Stimulated activated CD4-positive, alpha-beta T cell treated with anti-CD3 and anti-CD28 coated beads, Interleukin-12 subunit alpha, Interleukin-12 subunit beta, amount 100 ng/mL, for 48 hours (primary cell): ENCODE data around the gene SARM1.
A peak's percentile ranks its signal among the peaks of the same experiment; 100 is the strongest.
"Not testable (repeated sequence)": the region's sequence is repeated elsewhere in the genome, so short reads cannot be mapped to it uniquely, and the experiment has no call there.

Experiments used
- DNase-seq, 3 donors: peaks; one replicate each; pipeline ENCODE4 v3.0.0-alpha.2; 2020; ENCODE audit warnings: low read depth in 2 of 3, low spot score in 1 of 3

The SARM1 gene

DNA sequence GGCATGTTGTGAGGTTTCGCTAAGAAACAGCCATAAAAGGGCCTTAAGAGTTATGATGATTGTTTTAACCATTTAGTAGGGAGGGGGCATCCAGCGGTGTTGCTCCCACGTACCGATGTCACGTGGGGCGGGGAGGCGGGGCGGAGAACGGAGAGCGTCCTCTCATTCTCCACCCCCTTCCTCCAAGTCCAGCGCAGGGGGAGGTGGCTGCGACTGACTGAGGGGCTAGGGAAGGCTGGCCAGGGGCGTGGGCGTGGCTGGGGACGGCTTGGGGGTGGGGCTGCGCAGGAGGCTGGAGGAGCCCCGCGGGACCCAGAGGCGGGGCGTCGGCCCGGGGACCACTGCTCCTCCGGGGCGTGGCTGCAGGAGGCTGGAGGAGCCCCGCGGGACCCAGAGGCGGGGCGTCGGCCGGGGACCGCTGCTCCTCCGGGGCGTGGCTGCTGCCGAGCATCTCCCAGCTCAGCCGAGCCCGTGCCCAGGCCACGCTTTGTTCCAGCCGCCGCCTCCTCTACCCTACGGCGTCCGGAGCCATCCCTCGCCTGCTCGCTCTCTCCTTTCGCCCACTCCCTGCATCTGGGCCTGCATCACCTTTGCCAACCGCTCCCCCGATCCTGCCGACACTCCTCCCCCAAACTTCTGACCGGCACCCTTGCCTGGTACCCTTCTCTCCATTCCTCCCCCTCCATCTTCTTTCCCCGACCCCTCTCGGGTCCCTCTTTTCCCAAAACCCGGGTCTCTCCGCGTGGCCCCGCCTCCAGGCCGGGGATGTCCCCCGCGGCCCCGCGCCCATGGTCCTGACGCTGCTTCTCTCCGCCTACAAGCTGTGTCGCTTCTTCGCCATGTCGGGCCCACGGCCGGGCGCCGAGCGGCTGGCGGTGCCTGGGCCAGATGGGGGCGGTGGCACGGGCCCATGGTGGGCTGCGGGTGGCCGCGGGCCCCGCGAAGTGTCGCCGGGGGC is at the start of gene SARM1:
SARM1 (plus strand) TSS at position 450 of the 958 bp plus-strand sequence; CDS start at position 789, 339 bp downstream.
- peak; percentile 76 to 84 (median 81) for DNase-seq

DNA sequence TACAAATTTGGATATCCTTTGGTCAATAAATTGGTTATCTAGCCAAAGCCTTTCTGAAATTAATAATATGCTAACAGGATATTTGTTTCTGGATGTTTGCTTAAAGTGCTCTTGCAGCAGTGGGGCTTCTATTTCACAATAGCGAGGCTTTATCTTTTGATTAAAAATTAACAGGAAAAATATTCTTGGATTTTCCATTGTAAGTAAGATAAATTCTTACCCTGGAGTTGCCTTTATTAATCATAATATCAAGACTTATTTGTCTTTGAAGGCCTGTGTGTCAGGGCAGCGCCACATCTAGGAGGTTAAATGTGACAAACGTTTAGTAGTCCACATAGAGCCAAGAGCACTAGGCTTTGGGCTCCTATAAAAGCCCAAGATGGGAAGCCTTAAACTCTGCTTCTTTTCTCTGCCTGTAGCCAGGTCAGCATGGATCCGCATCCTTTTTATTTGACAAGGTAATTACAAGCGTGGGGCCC is 47.2 kb upstream of the SARM1 start:
- no peak for DNase-seq

DNA sequence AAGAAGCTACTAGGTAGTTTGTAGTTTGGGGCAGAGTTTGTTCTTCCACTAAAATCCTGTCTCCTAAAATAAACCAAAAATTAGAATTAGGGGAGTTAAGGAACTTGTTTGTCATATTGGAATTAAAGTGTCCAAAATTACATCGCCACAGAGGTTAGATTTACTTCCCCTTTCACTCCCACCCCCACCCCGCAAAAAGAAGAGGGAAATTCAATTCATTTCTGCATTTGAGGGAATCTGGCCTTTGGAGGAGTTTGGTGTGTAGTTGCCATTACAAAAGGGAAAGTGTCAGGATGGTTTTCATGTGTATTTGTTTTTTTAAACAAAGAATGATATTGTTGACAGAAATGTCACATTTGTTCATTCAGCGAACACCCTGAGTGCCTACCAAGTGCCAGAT is 46.7 kb upstream of the SARM1 start:
- DNase-seq: no peak

DNA sequence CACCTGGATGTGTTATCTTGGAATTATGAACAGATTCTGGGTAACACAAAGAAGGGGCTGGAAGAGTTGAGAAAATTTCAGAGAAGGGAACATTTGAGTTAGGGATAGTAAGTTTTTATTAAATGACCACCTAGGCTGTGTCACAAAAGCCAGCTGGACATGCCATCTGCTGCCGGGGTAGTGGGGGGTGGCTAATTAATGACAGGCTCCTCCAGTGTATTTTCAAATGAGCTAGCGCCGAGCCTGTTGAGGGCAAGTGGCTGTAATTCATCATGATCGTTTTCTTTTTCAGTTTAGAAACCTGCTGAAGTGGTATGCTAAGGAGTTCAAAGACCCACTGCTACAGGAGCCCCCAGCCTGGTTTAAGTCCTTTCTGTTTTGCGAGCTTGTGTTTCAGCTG is 46.3 kb upstream of the SARM1 start:
- DNase-seq: no peak

DNA sequence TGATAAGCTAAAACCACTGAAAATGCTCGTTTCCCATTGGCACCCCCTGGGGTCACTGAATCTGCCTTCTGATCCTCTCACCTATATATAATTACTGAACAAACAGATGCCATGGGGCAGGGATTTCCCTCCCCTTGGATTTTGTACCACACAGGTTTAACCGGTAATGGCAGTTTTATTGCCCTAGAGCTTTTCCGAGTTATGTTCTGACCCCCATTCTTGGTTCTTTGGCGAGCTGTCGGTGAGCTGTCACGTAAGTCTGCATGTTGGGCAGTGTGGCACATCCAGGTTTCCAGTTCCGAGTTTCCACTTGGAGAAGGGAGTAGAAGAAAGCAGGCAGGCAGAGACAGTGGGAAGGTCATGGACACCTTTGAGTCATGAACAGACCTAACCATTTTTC is 45.4 kb upstream of the SARM1 start:
- no peak for DNase-seq

DNA sequence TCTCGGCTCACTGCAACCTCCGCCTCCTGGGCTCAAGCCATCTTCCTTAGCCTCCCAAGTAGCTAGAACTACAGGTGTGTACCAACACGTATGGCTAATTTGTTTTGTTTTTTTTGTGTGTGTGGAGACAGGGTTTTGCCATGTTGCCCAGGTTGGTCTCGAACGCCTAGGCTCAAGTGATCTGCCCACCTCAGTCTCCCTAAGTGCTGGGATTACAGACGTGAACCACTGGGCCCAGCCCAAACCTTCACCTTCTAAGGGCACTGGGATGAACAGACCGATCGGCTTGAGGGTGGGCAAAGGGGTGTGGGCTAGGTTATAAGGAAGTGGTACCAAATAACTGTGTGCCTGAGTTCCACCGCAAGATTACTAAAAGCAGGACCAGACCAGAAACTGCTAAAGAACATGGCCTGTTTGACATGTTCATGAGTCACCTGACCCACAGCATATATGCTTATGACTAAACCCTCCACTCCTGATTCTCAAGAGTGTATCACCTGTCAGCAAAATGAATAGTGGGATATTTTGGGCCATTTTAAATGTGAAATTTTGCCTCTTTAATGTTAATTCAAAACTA is 44.4 kb upstream of the SARM1 start:
- DNase-seq: peak in 1 of 3 donors; percentile 27

DNA sequence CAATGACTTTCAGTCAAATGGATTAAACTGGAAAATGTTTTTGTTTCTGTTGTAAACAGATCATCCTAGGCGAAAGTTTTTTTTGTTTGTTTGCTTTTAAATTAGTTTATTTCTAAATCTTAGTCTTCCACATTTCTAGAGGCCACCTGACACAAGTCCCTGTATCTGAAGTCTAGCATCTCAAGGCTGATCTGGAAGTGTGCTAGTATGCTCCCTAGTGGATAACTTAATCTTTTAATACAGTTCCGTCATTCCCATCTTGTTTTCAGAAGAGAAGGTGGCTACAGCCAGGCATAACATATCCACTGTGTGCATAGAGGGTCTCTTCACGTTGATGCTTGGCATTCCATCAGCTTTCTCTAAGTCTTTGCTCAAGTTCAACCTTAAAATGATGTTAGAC is 43.8 kb upstream of the SARM1 start:
- DNase-seq: no peak

DNA sequence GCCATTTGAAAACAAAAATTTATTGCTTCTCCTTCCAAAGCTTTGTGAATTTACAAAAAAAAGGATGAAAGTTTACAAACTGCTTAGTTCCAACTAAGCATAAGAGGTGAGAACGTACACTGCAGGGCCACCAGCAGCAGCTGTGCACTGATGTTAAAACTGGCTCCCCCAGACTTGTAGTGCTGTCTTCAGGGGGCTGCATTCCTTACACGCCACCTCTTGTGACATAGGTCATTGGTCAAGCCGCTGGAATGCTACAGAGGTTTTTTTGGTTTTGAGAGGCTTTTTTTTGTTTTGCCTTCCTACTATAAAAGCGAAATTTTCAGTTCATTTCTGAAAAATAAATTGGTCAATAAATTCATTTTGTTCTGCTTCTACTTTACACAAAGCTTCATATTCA is 43.2 kb upstream of the SARM1 start:
- no peak for DNase-seq

DNA sequence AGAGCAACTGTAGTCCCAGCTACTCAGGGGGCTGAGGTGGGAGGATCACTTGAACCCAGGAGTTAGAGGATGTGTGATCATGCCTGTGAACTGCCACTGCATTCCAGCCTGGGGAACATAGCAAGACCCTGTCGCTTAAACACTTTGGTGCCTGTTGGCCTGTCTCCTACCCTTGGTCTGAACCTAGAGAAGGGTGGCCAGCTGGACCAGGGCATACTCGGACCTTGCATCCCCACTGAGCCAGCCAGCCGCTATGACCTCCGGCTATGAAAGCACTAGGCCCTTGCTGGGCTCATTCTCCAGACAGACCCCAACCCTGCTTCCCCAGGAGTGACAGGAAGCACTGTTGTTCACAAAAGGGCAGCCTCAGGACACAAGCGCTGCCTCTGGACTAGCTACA is 40.8 kb upstream of the SARM1 start:
- DNase-seq: no peak

DNA sequence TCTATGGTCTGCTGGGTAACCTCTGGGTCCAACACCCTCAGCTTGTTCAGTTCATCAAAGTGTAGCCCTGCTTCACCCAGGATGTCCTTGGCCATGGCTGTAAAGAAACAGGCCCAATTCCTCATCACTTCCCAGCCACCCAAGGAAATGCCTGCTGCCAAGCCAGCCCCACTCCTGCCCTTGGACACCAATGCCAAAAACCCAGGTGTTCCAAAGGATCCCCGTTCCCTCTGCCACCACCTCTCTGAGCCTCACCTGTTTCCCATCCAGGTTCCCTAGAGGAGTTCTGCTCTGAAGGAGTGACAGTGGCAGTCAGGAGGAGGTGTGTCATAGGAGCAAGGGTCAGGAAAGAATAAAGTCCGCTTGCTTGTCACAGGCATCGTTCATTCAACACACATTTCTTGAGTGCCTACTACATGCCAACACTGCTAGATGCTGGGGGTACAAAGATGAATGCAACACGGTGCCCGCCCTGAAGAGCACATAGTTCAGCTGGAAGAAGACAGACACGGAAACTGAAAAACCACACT is 39.5 kb upstream of the SARM1 start:
- DNase-seq: no peak

DNA sequence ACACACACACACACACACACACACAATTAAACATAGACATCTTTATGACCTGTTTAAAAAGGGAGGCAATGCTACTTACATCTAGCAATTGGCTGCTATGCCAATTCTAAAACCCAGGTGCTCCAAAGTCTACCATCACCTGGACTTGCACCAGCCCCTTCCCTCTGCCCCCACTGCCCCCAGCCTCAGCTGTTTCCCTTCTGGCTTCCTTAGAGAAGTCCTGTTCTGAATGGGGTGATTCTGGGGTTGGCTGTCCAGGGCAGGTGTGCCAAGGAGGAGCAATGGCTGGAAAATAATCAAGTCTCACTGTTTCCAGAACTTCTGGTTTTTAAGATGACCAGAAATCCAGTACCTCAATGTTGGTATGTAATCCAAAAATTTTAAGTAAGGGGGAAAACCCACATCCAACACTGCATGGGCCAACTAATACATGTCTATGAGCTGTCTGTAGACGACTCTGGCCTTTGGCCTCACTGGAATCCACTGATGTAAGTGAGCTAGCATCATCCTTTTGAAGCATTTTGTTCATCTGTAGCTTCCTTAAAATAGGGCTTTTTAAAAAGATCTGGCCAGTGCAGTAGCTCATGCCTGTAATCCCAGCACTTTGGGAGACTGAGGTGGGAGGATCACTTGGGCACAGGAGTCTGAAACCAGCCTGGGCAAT is 38.3 kb upstream of the SARM1 start:
- no peak for DNase-seq

DNA sequence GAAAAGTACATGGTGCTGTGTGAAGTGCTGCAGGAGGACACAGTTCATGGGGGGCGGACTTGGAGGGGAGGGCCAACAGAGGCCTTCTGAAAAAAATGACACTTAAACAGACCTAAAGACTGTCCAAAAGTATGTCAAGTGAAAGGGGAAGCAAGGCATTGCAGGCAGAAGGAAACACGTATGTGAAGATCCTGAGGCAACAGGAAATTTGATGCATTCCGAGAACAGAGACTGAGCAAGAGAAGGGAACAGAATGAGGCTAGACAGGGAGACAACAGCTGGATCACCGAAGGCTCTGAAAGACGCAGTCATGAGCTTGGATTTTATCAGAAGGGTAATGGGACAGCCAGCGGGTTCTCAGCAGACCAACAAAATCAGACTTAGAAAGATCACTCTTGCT is 37.3 kb upstream of the SARM1 start:
- no peak for DNase-seq

DNA sequence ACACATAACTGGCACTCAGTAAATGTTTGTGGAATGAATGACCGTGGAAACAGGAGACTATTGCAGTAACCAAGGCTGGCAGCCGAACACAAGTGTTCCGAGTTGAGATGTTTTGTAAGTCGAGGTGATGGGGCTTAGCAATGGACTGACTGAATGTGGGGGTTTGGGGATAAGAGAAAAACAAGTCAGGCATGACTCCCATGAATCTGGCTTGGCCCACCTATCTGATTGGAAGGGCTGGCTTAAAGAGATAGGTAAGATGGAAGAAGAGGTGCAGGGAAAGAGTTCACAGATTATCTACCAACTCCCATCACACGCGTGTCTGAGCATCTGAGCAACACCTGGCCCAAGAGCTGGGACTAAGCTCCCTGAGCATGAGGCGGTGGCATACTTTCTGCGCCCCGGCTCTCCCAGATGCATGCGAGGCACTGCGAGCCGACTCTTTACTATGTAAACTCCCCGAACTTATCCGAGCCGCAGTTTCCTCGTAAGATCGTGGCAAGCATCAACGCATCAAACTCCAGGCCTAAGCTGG is 36.8 kb upstream of the SARM1 start:
- no peak for DNase-seq

DNA sequence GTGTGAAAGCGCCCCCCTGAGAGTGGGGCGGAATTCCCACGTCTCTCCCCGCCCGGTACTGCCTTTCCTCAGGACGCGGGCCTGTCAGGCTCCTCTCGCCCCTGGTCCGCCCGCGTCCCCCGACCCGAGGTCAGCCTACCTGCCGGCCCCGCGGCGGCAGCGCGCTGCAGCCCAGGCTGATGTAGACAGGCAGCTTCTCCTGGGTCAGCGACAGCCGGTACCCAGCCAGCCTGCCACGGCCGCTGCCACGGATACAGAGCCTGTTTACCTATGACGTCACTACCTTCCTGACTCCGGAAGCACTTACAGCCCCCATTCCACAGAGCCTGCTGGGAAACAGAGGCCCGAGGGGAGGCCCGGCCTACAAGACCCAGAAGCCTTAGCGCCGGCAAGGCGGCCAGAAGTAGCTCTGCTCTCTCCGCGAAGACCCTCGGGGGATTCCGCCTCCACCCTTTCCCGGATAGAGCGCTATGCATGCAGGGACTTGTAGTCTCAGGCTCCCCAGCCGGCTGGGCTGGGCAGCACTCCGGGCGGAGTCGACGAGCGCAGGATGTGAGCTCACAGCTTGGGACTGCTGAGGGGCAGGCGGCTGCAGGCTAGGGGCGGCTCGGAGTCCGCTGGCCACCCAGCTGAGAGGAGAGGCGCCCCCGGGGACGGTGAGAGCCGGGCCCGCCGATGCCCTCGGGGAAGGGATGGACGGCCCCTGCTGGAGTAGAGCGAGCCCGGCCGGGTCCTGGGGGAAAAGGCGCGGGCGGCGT is 36.1 kb upstream of the SARM1 start, which contains the start of the genes IFT20 and TNFAIP1:
IFT20 (minus strand) TSS at position 272 of the 758 bp plus-strand sequence. CDS start 3,487 bp downstream, outside the sequence.
TNFAIP1 (plus strand) TSS at position 561 of the 758 bp plus-strand sequence. CDS start 3,761 bp downstream, outside the sequence.
- peak; percentile 92 to 97 (median 96) for DNase-seq

DNA sequence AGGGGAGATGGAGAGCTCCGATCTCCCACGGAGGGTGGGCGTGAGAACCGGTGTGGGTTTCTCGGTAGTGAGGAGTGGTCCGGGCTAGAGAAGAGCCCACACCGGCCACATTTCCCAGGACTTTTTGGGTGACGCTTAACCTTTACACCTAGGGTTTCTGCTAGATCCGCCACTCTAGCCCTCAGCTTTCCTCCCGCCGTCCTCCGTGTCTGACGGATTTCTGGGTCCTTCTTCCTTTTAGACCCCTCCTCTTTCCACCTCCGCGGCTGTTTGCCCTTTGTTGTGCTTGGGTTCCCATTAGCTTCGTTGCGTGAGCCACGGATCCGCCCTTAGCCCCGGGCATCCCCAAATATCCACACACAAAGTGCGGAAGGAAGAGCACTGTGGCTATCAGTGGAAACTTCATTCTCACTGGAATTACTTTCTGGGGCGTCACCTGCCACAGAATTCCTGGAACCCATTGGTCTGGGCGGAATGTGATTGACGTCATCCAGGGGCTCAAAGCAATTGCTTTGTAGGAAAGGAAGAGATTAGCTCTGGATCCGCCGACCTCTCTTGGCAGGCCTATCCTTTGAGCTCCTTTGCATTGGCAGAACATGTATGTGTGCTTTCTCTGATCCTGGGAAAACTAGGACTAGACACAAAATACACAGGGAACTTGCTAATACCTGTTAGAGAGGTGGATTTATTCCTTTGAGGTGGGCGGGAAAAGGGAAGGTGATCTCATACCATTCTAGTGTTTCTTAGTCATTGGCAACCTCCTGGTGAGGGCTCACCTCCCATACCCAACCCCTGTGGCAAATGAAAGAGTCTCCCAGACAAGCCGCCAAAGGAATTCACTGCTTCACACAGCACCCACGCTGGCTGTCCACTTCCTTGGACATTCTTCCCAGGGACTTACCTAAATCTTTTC is 35.3 kb upstream of the SARM1 start:
- peak in 1 of 3 donors; percentile 27 for DNase-seq

DNA sequence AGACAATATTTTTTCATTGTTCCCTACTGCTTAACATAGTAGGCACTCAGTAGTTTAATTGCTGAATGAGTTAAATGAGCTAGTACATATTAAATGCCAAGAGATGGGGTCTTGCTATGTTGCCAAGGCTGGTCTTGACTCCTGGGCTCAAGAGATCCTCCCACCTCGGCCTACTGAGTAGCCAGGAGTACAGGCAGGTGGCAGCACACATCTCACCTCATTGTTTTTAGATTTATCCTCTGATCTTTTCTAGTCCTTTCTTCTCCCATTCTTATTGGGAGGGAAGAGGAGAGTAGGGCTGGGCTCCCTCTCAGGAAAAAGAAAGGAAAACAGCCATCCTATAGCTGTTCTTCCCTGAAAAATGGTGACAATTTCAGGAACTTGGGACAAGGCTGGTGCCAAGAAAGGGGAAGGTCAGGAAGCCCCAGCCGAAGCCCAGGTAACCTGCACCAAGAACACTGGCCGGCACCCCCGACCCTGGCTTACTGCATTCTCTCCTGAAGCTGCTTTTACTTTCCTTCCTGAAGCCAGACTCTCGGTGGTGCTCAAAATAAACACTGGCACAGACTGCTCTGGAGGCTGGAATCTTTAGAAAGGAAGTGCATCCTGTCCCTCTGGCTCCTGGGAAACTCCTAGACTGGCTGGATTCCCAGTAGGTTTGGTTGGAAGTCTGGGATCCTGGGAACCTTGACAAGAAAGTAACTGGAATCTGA is 33.3 kb upstream of the SARM1 start:
- DNase-seq: no peak

DNA sequence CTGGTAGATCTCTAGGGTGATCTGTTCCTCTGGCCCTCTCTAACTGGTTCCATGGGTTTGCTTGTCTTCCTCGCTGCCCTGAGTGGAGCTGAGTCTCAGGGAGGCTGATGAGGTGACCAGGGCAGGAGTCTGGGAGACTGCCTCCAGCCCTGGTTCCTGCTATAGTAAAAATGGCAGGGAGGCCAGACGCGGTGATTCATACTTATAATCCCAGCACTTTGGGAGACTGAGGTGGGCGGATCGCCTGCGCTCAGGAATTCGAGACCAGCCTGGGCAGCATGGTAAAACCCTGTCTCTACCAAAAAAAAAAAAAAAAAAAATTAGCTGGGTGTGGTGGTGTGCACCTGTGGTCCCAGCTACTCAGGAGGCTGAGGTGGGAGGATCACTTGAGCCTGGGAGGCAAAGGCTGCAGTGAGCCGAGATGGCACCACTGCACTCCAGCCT is 32.7 kb upstream of the SARM1 start:
- DNase-seq: not testable (repeated sequence)

DNA sequence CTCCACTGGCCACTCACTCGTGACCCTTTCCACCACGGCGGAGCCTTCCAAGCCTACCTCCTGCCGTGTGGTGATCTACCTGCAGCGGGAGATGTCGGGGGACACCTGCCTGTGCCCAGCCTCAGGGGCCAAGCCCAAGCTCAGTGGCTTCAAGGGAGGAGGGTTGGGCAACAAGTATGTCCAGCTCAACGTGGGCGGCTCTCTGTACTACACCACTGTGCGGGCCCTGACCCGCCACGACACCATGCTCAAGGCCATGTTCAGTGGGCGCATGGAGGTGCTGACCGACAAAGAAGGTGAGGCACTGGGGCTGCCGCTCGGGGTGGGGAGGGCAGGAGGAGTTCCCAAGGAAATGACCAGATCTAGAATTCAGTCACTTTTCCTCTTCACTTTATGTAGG is 32.1 kb upstream of the SARM1 start:
- no peak for DNase-seq

DNA sequence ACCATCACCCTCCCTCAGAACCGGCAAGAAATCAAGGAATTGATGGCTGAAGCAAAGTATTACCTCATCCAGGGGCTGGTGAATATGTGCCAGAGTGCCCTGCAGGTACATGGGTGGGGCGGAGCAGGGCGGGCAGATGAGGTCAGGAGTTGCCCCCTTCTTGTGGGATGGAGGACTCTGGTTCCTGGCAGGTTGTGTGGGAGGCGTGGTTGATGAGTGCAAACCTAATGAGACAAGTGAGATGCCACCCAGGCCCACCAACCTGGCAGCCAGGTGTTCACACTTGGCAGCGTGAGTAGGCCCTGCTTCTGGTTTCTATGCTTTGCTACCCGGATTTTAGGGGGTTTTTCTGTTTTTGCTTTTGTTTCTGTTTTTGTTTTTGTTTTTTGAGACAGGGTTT is 31.1 kb upstream of the SARM1 start:
- DNase-seq: no peak
